ENCODE data around the gene OR56A1. TPM values are rescaled to one million over a fixed set of nuclear protein-coding genes. Genes with fewer than 3 reads are reported as not detected.
"Not testable (repeated sequence)": the region's sequence is repeated elsewhere in the genome, so short reads cannot be mapped to it uniquely, and the experiment has no call there.

OR56A1 gene, protein sequence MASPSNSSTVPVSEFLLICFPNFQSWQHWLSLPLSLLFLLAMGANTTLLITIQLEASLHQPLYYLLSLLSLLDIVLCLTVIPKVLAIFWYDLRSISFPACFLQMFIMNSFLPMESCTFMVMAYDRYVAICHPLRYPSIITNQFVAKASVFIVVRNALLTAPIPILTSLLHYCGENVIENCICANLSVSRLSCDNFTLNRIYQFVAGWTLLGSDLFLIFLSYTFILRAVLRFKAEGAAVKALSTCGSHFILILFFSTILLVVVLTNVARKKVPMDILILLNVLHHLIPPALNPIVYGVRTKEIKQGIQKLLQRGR
- total RNA-seq, result under 1 TPM in 1 of 2 donors, not detected in 1; 0.05 TPM
- long read RNA-seq, donor 1, result 0 reads
- long read RNA-seq, donor 2, result 0 reads

GRCh38 chr11:6030708-6031405 lies at the start of gene OR56A1:
Gene OR56A1 (minus strand): TSS chr11:6030758. CDS start chr11:6027692, 3,066 bp downstream.
- DNase-seq (ENCODE audit: low spot score), result no peak
- intact Hi-C loops (cut with DNase I), result no loop called here

GRCh38 chr11:6079463-6079862 lies 48.9 kb upstream of the OR56A1 start:
- intact Hi-C loops (cut with DNase I), result no loop called here
- DNase-seq (ENCODE audit: low spot score), result no peak

- intact Hi-C loops (cut with DNase I), result no loop called here
- DNase-seq (ENCODE audit: low spot score), result no peak
These were observed 47.2 kb upstream of the OR56A1 start for GRCh38 chr11:6077723-6078122.

DNA sequence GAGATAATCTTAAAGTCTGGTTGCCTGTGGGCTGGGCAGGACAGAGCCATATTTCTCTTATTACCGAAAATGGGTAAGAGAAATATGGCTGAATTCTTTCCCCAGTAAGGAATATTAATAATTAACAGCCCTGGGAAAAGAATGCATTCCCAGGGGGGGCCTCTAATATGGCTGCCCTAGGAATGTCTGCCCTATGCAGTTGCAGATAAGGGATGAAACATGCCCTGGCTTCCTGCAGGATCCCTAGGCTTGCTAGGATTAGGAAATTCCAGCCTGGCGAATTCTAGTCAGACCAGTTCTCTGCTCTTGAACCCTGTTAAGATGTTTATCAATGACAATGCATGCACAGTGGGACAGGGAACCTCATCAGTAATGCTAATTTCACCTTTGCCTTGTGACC lies 45.9 kb upstream of the OR56A1 start:
- DNase-seq (ENCODE audit: low spot score); intact Hi-C loops (cut with DNase I): not testable (repeated sequence)

- intact Hi-C loops (cut with DNase I), result no loop called here
These were observed 36.9 kb upstream of the OR56A1 start for GRCh38 chr11:6067502-6067901.

DNA sequence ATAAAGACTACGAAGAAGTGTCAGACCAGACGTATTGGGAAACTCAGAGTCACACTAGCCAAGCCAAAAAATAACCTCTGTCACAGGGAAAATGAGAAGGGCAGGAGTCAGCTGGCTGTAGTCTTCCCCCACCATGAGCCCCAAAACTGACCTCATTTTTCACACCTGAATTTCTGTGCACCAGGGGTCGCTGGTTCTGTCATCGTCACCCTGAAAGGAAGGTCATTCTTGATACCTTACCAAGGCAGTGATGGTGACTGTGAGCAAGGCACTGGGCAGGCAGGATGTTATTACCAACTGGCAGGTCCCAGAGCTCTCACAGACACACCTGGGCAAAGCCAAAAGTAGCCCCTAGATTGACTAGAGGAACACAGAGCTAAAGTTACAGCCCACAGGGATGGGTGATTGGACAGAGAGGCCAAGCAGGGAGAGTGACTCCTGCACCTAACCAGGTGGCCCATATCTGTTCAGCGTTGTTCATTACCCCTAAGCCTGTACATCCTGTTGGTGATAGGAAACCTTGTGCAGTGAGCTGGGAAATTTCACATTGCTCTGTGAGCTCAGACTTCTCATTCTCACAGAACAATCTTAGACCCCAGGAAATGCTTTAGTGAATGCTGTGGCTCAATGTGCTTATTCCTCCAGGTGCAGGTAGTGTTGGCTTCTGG lies 32.3 kb upstream of the OR56A1 start:
- intact Hi-C loops (cut with DNase I), result loop anchor here in 1 of 2 donors (5.0 kb wide), 1 partner anchor 244 kb away; no protein-coding TSS in a partner anchor
- DNase-seq (ENCODE audit: low spot score), result no peak

More at GRCh38 chr11:6067502-6067901, 36.9 kb upstream of the OR56A1 start:
- DNase-seq (ENCODE audit: low spot score), result no peak

DNA sequence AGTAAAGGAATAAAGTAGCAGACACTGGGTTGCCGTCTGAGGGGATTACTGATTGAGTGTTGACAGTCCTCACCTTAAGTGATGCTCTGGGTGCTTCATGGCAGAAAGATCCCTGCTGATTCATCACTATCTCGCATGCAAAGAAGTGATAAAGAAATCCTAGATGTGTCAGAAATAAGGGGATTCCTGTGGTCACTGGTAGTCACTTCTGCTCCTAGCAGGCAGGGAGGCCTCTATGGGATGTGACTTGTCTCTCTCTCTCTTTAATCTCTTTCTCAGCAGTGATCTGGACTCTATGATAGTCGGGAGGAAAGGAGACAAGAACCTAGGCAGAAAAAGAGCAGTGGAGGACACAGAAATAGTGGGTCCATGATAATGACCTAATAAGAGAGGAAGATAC lies 30.9 kb upstream of the OR56A1 start:
- intact Hi-C loops (cut with DNase I), result loop anchor here in 1 of 2 donors (5.0 kb wide), 1 partner anchor 246 kb away; no protein-coding TSS in a partner anchor
- DNase-seq (ENCODE audit: low spot score), result no peak

DNA sequence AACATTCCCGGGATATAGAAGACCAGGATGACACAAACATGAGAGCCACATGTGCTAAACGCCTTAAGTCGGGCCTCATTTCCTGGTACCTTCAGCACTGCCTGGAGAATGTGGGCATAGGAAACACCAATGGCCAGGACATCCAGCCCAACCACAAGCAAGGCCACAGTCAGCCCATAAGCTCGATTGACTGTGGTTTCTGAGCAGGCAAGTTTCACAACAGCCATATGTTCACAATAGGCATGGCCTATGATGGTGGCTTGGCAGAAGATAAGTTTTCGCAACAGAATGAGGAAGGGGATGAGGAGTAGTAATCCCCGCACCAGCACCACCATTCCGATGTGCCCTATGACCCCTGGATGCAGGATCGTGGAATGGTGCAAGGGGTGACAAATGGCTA lies 26.9 kb upstream of the OR56A1 start:
- intact Hi-C loops (cut with DNase I), result no loop called here
- no peak for DNase-seq (ENCODE audit: low spot score)

DNA sequence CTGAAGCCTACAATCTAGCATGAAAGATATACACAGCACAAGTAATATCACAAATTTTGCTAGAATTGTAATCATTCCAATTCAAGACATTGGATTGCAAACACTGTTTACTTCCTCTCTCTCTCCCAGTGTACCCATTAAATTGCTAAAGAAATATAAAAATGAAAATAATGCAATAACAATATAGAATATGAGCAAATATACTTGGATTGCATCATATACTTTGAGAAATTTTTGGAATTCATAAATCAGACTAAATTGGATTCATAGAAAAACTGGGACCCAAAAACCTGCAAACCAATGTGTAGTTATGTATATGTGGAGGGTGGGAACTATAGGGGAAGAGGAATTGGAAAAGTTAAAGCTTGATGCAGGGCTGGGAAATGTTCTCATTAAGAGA lies 25.0 kb upstream of the OR56A1 start:
- intact Hi-C loops (cut with DNase I), result no loop called here
- no peak for DNase-seq (ENCODE audit: low spot score)

GRCh38 chr11:6052374-6052773 lies 21.8 kb upstream of the OR56A1 start:
- intact Hi-C loops (cut with DNase I), result no loop called here

GRCh38 chr11:6040874-6041273 lies 10.3 kb upstream of the OR56A1 start:
- intact Hi-C loops (cut with DNase I), result loop anchor here in 1 of 2 donors (2.0 kb wide), 1 partner anchor 52 kb away; no protein-coding TSS in a partner anchor
- DNase-seq (ENCODE audit: low spot score), result no peak

More at GRCh38 chr11:6052374-6052773, 21.8 kb upstream of the OR56A1 start:
- no peak for DNase-seq (ENCODE audit: low spot score)

GRCh38 chr11:6027501-6027900 lies 3.1 kb downstream of the OR56A1 start:
- DNase-seq (ENCODE audit: low spot score), result no peak
- intact Hi-C loops (cut with DNase I), result loop anchor here (10.0 kb wide), 2 partner anchors 327 to 337 kb away; no protein-coding TSS in a partner anchor

- DNase-seq (ENCODE audit: low spot score), result no peak
- intact Hi-C loops (cut with DNase I), result loop anchor here (10.0 kb wide), 2 partner anchors 330 to 340 kb away; no protein-coding TSS in a partner anchor
These were observed 5.5 kb downstream of the OR56A1 start for GRCh38 chr11:6025056-6025455.

DNA sequence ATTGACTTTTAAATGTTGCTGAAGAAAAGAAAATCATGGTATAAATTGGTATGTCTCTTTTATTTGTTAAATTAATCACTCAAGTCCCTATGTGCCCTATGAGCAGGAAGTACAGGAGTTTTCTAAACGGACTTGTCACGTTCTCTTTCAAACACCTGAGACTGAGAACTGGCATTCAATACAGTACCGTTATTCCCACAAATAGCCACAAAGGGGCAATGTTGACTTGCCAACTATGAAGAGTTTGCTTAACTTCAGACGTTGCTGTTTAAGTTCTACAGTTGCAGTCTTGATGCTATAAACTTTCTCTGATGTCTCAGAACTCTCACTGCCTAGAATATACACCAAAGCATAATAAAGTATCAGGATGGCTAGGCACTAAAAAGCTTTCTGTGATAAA lies 7.6 kb downstream of the OR56A1 start:
- DNase-seq (ENCODE audit: low spot score), result no peak
- intact Hi-C loops (cut with DNase I), result loop anchor here (10.0 kb wide), 2 partner anchors 332 to 342 kb away; no protein-coding TSS in a partner anchor

- no peak for DNase-seq (ENCODE audit: low spot score)
- intact Hi-C loops (cut with DNase I), result no loop called here
These were observed 17.5 kb downstream of the OR56A1 start for GRCh38 chr11:6013042-6013441.

GRCh38 chr11:6012035-6012668 lies 18.4 kb downstream of the OR56A1 start:
- no peak for DNase-seq (ENCODE audit: low spot score)
- intact Hi-C loops (cut with DNase I), result no loop called here

DNA sequence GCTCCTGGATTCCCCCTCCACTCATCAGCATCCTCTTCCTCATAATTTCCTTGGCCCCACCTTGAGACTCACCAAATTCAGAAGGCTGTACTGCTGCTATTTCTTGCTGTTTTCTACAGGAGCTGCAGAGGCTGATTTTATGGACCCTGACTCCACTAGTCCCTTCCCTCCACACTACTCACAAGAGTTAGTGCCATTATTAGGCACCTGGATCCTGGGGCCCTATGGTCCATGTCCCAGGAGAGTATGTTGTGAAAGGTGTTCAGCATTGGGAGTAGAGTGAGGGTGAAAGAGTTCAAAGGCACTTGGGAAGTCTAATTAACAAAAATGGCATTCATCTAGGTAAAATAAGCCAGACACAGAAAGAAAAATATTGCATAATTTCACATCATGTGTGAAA lies 23.7 kb downstream of the OR56A1 start, which contains the start of gene OR56A4:
Gene OR56A4 (minus strand): TSS at position 101 of the 400 bp plus-strand sequence. CDS start 3,954 bp downstream, outside the sequence.
- intact Hi-C loops (cut with DNase I), result no loop called here
- DNase-seq (ENCODE audit: low spot score), result no peak

GRCh38 chr11:6006395-6006794 lies 24.2 kb downstream of the OR56A1 start:
- intact Hi-C loops (cut with DNase I), result no loop called here
- no peak for DNase-seq (ENCODE audit: low spot score)

DNA sequence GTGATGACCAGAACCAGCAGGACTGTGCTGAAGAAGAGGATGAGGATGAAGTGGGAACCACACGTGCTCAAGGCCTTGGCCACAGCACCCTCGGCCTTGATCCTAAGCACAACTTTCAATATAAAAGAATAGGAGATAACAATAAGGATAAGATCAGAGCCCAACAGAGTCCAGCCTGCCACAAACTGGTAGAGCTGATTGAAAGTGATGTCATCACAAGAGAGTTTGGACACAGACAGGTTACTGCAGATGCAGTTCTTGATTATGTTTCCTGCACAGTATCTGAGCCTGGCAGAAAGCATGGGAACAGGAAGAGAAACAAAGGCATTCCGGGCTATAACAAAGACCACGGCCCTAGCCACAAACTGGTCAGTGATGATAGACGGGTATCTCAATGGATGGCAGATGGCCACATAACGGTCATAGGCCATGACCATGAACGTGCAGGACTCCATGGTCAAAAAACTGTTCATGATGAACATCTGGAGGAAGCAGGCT lies 28.3 kb downstream of the OR56A1 start:
- intact Hi-C loops (cut with DNase I), result no loop called here
- DNase-seq (ENCODE audit: low spot score), result no peak
